HepG2 (cell line): ENCODE measurements around the gene LRTM2. TPM values are rescaled to one million over a fixed set of nuclear protein-coding genes. Genes with fewer than 3 reads are reported as not detected.

Experiments used
- ATAC-seq: fragments of 200-7000 bp; cut with Tn5 transposase; 3 replicates; pipeline ENCODE4 v1.9.1; 2020; ENCODE audit warnings: mild to moderate bottlenecking, moderate library complexity
- BruUV-seq: library from RNA; stranded (reverse); fragments of 400-500 nt; replicated peaks from 2 replicates; lab custom pipeline; 2021; lab: Mats Ljungman, UMichigan
- CTCF ChIA-PET: fragments of 300-600 bp; formaldehyde crosslinking; extraction: SDS; loops from one replicate; lab custom pipeline; 2021; ENCODE audit warnings: low total read pairs, inconsistent platforms, low intra/inter-chr PET ratio; lab: Yijun Ruan, JAX
- POLR2A ChIA-PET: fragments of 350-600 bp; sonication (Branson Sonifier 250); formaldehyde crosslinking; loops from one replicate; lab custom pipeline; 2020; ENCODE audit warnings: antibody characterized with exemption, inconsistent platforms; lab: Yijun Ruan, JAX
- DNase-seq: peaks from one replicate; pipeline ENCODE4 v3.0.0-alpha.2; 2015; ENCODE audit warnings: low spot score
- FAIRE-seq: peaks from 3 replicates; lab custom pipeline; 2011; peaks lifted over from hg19 to GRCh38; lab: Jason Lieb, UNC
- H2AFZ ChIP-seq: one replicate; pipeline ENCODE4 v1.6.1; 2011; ENCODE audit warnings: low read length, inconsistent platforms
- H3K27ac ChIP-seq: fragments of 300-600 bp; 3 replicates; pipeline ENCODE4 v1.8.0; 2011; ENCODE audit warnings: mixed run types, mild to moderate bottlenecking, mixed read lengths, low read length, inconsistent platforms; ENCODE audit not compliant: insufficient read depth; ENCODE audit errors: extremely low read length
- H3K27me3 ChIP-seq, 2 experiments: fragments of 200-600 bp in 1 of 2; 2 replicates in 1 of 2; 3 replicates in 1 of 2; pipeline versions ENCODE4 v1.6.0 to v1.8.0; 2011; ENCODE audit warnings: low read length in 2 of 2, mild to moderate bottlenecking in 2 of 2, moderate library complexity in 2 of 2, inconsistent platforms in 1 of 2; ENCODE audit not compliant: insufficient read depth in 2 of 2, control insufficient read depth in 1 of 2
- H3K36me3 ChIP-seq, 2 experiments: fragments of 200-600 bp in 1 of 2; replicated peaks in 1 of 2; 2 replicates in 1 of 2; 3 replicates in 1 of 2; pipeline versions ENCODE4 v1.5.1 to v1.8.0; 2011; ENCODE audit warnings: low read length in 2 of 2, inconsistent platforms in 1 of 2; ENCODE audit not compliant: insufficient read depth in 2 of 2, control insufficient read depth in 1 of 2
- H3K4me1 ChIP-seq: 2 replicates; pipeline ENCODE4 v1.5.1; 2012; ENCODE audit warnings: low read length, inconsistent platforms; ENCODE audit not compliant: insufficient read depth
- H3K4me2 ChIP-seq: 2 replicates; pipeline ENCODE4 v1.6.0; 2011; ENCODE audit warnings: low read depth, low read length, inconsistent platforms
- H3K4me3 ChIP-seq, 3 experiments: fragments of 200-600 bp in 1 of 3; sonication (generic), shearing (Covaris generic) in 1 of 3; replicated peaks in 1 of 3; 2 replicates each; pipeline ENCODE4 v1.5.1; 2011 to 2016; ENCODE audit warnings: low read length in 3 of 3, inconsistent platforms in 2 of 3, low read depth in 2 of 3, mild to moderate bottlenecking in 2 of 3, control low read depth in 1 of 3, mixed read lengths in 1 of 3; ENCODE audit not compliant: insufficient read depth in 1 of 3
- H3K79me2 ChIP-seq: one replicate; pipeline ENCODE4 v1.6.1; 2011; ENCODE audit warnings: low read length, inconsistent platforms; ENCODE audit not compliant: insufficient read depth
- H3K9ac ChIP-seq: 2 replicates; pipeline ENCODE4 v1.6.0; 2011; ENCODE audit warnings: mild to moderate bottlenecking, low read depth, low read length, inconsistent platforms; ENCODE audit not compliant: insufficient read depth
- H3K9me3 ChIP-seq: 2 replicates; pipeline ENCODE4 v1.5.1; 2012; ENCODE audit warnings: mild to moderate bottlenecking, low read length
- H4K20me1 ChIP-seq: 2 replicates; pipeline ENCODE4 v1.6.0; 2011; ENCODE audit warnings: inconsistent platforms, mild to moderate bottlenecking, low read length, moderate library complexity; ENCODE audit not compliant: insufficient read depth
- CBX5 ChIP-seq: sonication (generic); formaldehyde crosslinking; IDR thresholded peaks from 2 replicates; pipeline ENCODE4 v1.4.0; 2020; ENCODE audit warnings: missing genetic modification reagents, borderline replicate concordance
- ETV6 ChIP-seq: sonication (generic); formaldehyde crosslinking; conservative IDR thresholded peaks from 2 replicates; pipeline ENCODE4 v1.4.0; 2020; ENCODE audit warnings: missing genetic modification reagents
- IKZF4 ChIP-seq: sonication (generic); formaldehyde crosslinking; IDR thresholded peaks from 2 replicates; pipeline ENCODE4 v1.5.1; 2020; ENCODE audit warnings: borderline replicate concordance, mild to moderate bottlenecking, low read depth, missing genetic modification reagents; ENCODE audit errors: not compliant biosample characterization
- KMT2B ChIP-seq: IDR thresholded peaks from 2 replicates; pipeline ENCODE4 v1.6.1; 2016; ENCODE audit warnings: missing genetic modification reagents, missing compliant biosample characterization
- MIER2 ChIP-seq: IDR thresholded peaks from 2 replicates; pipeline ENCODE4 v1.6.1; 2016; ENCODE audit warnings: missing biosample characterization, missing genetic modification reagents
- RAD21 ChIP-seq: fragments of 450-650 bp; formaldehyde crosslinking; IDR thresholded peaks from 2 replicates; pipeline ENCODE4 v1.5.0; 2020; ENCODE audit warnings: mild to moderate bottlenecking
- SPEN ChIP-seq: sonication (generic); formaldehyde crosslinking; IDR thresholded peaks from 2 replicates; pipeline ENCODE4 v1.5.1; 2020; ENCODE audit warnings: low read depth, mild to moderate bottlenecking, missing genetic modification reagents
- THYN1 ChIP-seq: sonication (generic); formaldehyde crosslinking; IDR thresholded peaks from 2 replicates; pipeline ENCODE4 v1.8.1; 2023; ENCODE audit warnings: low read depth, mild to moderate bottlenecking, moderate library complexity, missing genetic modification reagents, borderline replicate concordance
- YEATS2 ChIP-seq: sonication (generic); formaldehyde crosslinking; IDR thresholded peaks from 2 replicates; pipeline ENCODE4 v1.4.0; 2020; ENCODE audit warnings: missing genetic modification reagents, borderline replicate concordance
- ZNF160 ChIP-seq: sonication (generic); formaldehyde crosslinking; IDR thresholded peaks from 2 replicates; pipeline ENCODE4 v1.8.0; 2022; ENCODE audit warnings: mild to moderate bottlenecking, inconsistent platforms, missing genetic modification reagents
- ZNF17 ChIP-seq: sonication (generic); formaldehyde crosslinking; IDR thresholded peaks from 2 replicates; pipeline ENCODE4 v1.5.0; 2020; ENCODE audit warnings: mild to moderate bottlenecking, missing genetic modification reagents
- ZNF616 ChIP-seq: sonication (generic); formaldehyde crosslinking; IDR thresholded peaks from 2 replicates; pipeline ENCODE4 v1.5.0; 2020; ENCODE audit warnings: low read depth, mild to moderate bottlenecking, missing genetic modification reagents
- ZNF670 ChIP-seq: sonication (generic); formaldehyde crosslinking; IDR thresholded peaks from 2 replicates; pipeline ENCODE4 v1.8.0; 2022; ENCODE audit warnings: mild to moderate bottlenecking, missing genetic modification reagents, borderline replicate concordance
- ZNF768 ChIP-seq: sonication (generic); formaldehyde crosslinking; IDR thresholded peaks from 2 replicates; pipeline ENCODE4 v1.4.0; 2020; ENCODE audit warnings: missing genetic modification reagents
- WGBS: methylation state at CpG from one replicate; pipeline ENCODE4 v1.1.6; 2017; ENCODE audit warnings: low lambda C conversion rate; 5-methylcytosine and 5-hydroxymethylcytosine counted together
- in situ Hi-C: cut with HindIII; loops from 2 replicates; pipeline ENCODE4 v1.10.0; 2017; ENCODE audit warnings: low pct_unique_long_range_greater_than_20kb; ENCODE audit not compliant: extremely low pct_ligation_motif_present
- intact Hi-C: fragments of 100-400 bp; cut with micrococcal nuclease; formaldehyde crosslinking; loops from one replicate; pipeline ENCODE4 v1.10.0; 2022; ENCODE audit not compliant: unreplicated experiment
- polyA plus RNA-seq, 8 experiments: library from polyadenylated mRNA; depleted of rRNA in 3 of 8; stranded (reverse) in 7 of 8; unstranded in 1 of 8; fragments of >200 nt; fragmentation: Illumina TruSeq in 4 of 8; extraction: Trizol in 4 of 8; gene quantifications; 2 replicates each; pipeline versions ENCODE4 v1.2.1 to v1.2.3, GENCODE V29; 2011 to 2016; ENCODE audit warnings: low read depth in 4 of 8, missing spikeins in 1 of 8, mixed read lengths in 1 of 8; ENCODE audit not compliant: insufficient read depth in 1 of 8
- total RNA-seq, 5 experiments: library from RNA; depleted of rRNA; stranded (reverse); fragments of >200 nt; fragmentation: Illumina TruSeq; extraction: Trizol; gene quantifications; 2 replicates each; pipeline ENCODE4 v1.2.3, GENCODE V29; 2016; ENCODE audit warnings: low read depth in 1 of 5
- TF ChIP-seq, protein P1 (sequence below): fragments of 450-650 bp; IDR thresholded peaks from 2 replicates; pipeline ENCODE4 v1.6.1; 2016
- TF ChIP-seq, protein P2 (sequence below), 2 experiments: sonication (generic) in 1 of 2; formaldehyde crosslinking in 1 of 2; IDR thresholded peaks; 2 replicates each; pipeline versions ENCODE4 v1.4.0 to v1.6.1; 2018 to 2020; ENCODE audit warnings: missing genetic modification reagents in 2 of 2, borderline replicate concordance in 1 of 2, low read depth in 1 of 2, mild to moderate bottlenecking in 1 of 2, missing biosample characterization in 1 of 2

The LRTM2 gene
- total and polyA plus RNA-seq, 2 of the 13 experiments (the other 11 are each of a cell fraction or from before 2014, with no cell fraction given) = 0.09 TPM; not detected in 1

DNA sequence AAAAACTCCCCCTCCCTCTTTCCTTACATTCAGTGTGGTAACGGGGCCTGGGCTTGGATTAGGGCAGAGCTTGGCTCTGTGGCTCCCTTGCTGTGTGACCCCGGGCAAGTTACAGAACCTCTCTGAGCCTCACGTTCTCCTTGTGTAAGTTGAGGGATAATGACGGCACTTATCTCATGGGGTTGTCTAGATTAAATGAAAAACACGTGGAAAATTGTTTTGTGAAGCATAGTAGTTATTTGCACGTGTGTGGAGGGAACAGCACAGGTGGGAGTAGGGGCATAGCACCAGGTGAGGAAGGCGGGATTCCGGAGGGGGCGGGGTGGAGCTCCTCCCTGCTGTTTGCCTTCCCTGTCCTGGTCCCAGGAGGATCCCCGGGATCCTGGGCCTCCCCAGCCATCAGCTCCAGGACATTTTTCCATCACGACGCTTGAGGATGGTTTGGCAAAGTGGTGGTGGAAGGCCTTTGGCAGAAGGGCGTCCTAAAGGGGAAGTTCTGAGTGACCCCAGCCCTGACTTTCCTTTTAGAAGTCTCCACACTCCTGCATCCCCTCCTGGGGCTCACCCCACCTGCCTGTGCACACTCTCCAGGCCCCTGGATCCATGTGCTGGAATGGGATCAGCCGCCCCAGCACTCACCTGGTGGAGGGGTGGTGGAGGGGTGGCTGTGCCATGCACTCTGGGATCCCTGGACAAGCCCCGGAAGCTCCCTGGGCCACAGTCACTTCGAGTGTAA, 22.7 kb downstream of the LRTM2 start:
- TF ChIP-seq ZNF768 (CRISPR knock-in tag) (peak; percentile 93), THYN1 (CRISPR knock-in tag) (no peak)
- TF ChIP-seq, protein P1, sequence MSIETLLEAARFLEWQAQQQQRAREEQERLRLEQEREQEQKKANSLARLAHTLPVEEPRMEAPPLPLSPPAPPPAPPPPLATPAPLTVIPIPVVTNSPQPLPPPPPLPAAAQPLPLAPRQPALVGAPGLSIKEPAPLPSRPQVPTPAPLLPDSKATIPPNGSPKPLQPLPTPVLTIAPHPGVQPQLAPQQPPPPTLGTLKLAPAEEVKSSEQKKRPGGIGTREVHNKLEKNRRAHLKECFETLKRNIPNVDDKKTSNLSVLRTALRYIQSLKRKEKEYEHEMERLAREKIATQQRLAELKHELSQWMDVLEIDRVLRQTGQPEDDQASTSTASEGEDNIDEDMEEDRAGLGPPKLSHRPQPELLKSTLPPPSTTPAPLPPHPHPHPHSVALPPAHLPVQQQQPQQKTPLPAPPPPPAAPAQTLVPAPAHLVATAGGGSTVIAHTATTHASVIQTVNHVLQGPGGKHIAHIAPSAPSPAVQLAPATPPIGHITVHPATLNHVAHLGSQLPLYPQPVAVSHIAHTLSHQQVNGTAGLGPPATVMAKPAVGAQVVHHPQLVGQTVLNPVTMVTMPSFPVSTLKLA = peak; percentile 78
- FAIRE-seq (no peak), DNase-seq (no peak), ATAC-seq (no peak)
- no peaks in the 10 kb centered on the region for H3K9me3 ChIP-seq
- in situ Hi-C loops = no loop called here
- H3K36me3 ChIP-seq = no peaks in the 10 kb centered on the region
- no peaks in the 10 kb centered on the region for H4K20me1 ChIP-seq
- POLR2A ChIA-PET = no interaction called here
- no peak overlapping the region for H3K4me2 ChIP-seq
- no peak overlapping the region for H3K4me3 ChIP-seq
- H2AFZ ChIP-seq = no peak overlapping the region
- CTCF ChIA-PET = no interaction called here
- H3K9ac ChIP-seq = no peak overlapping the region
- BruUV-seq = no TSS peak
- H3K79me2 ChIP-seq = no peaks in the 10 kb centered on the region
- peaks cover 9 to 40% of the 10 kb centered on the region in 2 experiments for H3K27me3 ChIP-seq
- no peak overlapping the region for H3K27ac ChIP-seq
- intact Hi-C loops = loop anchor here (1.0 kb wide), 1 partner anchor 17 kb away; no protein-coding TSS in a partner anchor
- 48% methylated on average over 11 of the region's 16 CpGs for WGBS
- H3K4me1 ChIP-seq = peaks cover 39% of the 10 kb centered on the region

DNA sequence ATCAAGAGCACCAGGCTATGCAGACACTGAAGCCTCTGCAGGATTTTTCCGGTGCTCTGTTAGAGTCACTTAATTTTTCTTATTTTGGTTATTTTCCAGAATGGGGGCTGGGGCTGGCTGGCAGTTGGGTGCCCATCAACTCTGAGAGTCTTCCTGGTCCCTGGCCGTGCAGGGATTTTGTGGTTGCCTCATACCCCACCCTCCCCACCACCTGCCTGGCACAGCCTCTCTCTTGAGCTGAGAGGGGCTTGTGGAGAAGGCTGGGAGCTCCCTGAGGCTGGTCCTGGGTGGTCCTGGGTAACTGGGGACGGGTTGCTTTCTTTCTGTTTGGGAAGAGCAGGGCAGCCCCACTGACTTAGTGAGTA, 23.3 kb downstream of the LRTM2 start:
- H2AFZ ChIP-seq = no peak overlapping the region
- H3K9me3 ChIP-seq = no peaks in the 10 kb centered on the region
- peaks cover 36% of the 10 kb centered on the region for H3K4me1 ChIP-seq
- H3K79me2 ChIP-seq = no peaks in the 10 kb centered on the region
- no peak overlapping the region for H3K9ac ChIP-seq
- DNase-seq (no peak), FAIRE-seq (no peak), ATAC-seq (no peak)
- H3K27me3 ChIP-seq = peaks cover 9 to 42% of the 10 kb centered on the region in 2 experiments
- ChIA-PET CTCF (no interaction called here), POLR2A (no interaction called here)
- no TSS peak for BruUV-seq
- H3K4me2 ChIP-seq = no peak overlapping the region
- no peak overlapping the region for H3K27ac ChIP-seq
- 0% methylated on average over 1 of the region's 3 CpGs for WGBS
- no peaks in the 10 kb centered on the region for H3K36me3 ChIP-seq
- intact Hi-C loops (no loop called here), in situ Hi-C loops (no loop called here)
- no peaks in the 10 kb centered on the region for H4K20me1 ChIP-seq
- H3K4me3 ChIP-seq = no peak overlapping the region
- TF ChIP-seq CBX5 (CRISPR knock-in tag) = no peak
- TF ChIP-seq RAD21 (CRISPR knock-in tag) = no peak
- no peak for TF ChIP-seq IKZF4 (CRISPR knock-in tag)
- no peak for TF ChIP-seq ZNF160
- no peak for TF ChIP-seq ZNF670
- TF ChIP-seq, protein P2, sequence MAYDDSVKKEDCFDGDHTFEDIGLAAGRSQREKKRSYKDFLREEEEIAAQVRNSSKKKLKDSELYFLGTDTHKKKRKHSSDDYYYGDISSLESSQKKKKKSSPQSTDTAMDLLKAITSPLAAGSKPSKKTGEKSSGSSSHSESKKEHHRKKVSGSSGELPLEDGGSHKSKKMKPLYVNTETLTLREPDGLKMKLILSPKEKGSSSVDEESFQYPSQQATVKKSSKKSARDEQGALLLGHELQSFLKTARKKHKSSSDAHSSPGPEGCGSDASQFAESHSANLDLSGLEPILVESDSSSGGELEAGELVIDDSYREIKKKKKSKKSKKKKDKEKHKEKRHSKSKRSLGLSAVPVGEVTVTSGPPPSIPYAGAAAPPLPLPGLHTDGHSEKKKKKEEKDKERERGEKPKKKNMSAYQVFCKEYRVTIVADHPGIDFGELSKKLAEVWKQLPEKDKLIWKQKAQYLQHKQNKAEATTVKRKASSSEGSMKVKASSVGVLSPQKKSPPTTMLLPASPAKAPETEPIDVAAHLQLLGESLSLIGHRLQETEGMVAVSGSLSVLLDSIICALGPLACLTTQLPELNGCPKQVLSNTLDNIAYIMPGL (CRISPR knock-in tag; IDR thresholded peaks at IDR 0.05; ENCODE audit: borderline replicate concordance in 1 of 2, low read depth in 1 of 2) = no peak
- TF ChIP-seq YEATS2 (CRISPR knock-in tag) = no peak
- no peak for TF ChIP-seq ETV6
- TF ChIP-seq ZNF616 (CRISPR knock-in tag) = no peak
- no peak for TF ChIP-seq KMT2B (CRISPR knock-in tag)
- TF ChIP-seq ZNF17 = no peak
- no peak for TF ChIP-seq SPEN (CRISPR knock-in tag)
- TF ChIP-seq MIER2 (CRISPR knock-in tag) = no peak
